ENCODE results near the gene CDS2. TPM values are rescaled to one million over a fixed set of nuclear protein-coding genes. Genes with fewer than 3 reads are reported as not detected.

CDS2 gene
- total RNA-seq, 2 donors from 2014 or later = 40.3 to 40.8 TPM

GRCh38 chr20:5160882-5161281 is 34.1 kb downstream of the CDS2 start:
- no peak overlapping the region for H3K27ac Mint-ChIP-seq
- H3K9me3 Mint-ChIP-seq = peaks cover 0 to 8% of the 10 kb centered on the region in 2 donors
- peaks cover 0 to 5% of the 10 kb centered on the region in 2 donors for H3K36me3 Mint-ChIP-seq
- DNase-seq (ENCODE audit: low spot score in 2 of 2) = no peak
- no peak for ATAC-seq

GRCh38 chr20:5161536-5162164 is 34.8 kb downstream of the CDS2 start:
- peaks cover 0 to 4% of the 10 kb centered on the region in 2 donors for H3K9me3 Mint-ChIP-seq
- ATAC-seq (no peak), DNase-seq (ENCODE audit: low spot score in 2 of 2) (no peak)
- H3K27ac Mint-ChIP-seq = no peak overlapping the region
- no peaks in the 10 kb centered on the region for H3K36me3 Mint-ChIP-seq

GRCh38 chr20:5164645-5165625 is 38.1 kb downstream of the CDS2 start:
- no peak for DNase-seq (ENCODE audit: low spot score in 2 of 2)
- Mint-ChIP-seq H3K9me3 (no peaks in the 10 kb centered on the region), H3K36me3 (no peaks in the 10 kb centered on the region), H3K27ac (no peak overlapping the region)
- ATAC-seq = no peak

DNA sequence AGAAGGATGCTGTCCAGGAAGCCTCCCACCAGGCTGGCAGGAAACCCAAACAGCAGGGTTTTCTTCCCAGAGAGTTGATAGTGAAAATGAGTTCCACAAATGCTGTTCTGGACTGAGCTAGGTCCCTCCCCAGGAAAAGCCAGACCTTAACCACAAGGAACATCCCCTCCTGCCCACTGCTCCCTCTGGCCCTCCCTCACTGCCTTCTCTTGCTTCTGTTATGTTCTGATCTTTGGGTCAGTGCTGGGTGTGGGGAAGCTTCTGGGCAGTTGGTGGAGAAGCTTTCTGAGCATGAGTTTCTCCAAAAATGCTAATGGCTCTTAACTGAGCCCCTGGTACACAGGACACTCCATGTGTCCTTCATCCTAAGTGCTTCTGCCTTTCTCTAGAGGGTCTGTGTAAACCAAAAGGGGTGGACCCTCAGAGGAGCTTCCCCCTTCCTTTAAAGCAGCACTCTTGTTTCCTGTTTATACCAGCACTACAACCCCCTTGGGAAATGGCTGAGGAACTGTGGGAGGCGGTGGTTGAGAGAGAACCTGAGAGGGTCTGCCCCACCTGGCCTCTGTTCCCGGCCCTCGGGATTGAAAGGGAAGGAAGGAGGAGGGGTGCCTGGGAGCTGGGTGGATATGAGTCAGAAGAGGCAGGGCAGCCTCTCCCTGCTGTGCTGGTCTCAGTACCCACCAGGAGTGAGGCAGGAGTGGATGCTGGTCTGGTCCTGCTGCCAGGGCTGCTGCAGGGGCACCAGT is 42.0 kb downstream of the CDS2 start:
- no peaks in the 10 kb centered on the region for H3K9me3 Mint-ChIP-seq
- no peaks in the 10 kb centered on the region for H3K36me3 Mint-ChIP-seq
- peak overlapping the region; percentile 75 to 96 for H3K27ac Mint-ChIP-seq
- DNase-seq (ENCODE audit: low spot score in 2 of 2) = no peak
- peak; percentile 39 to 53 for ATAC-seq

DNA sequence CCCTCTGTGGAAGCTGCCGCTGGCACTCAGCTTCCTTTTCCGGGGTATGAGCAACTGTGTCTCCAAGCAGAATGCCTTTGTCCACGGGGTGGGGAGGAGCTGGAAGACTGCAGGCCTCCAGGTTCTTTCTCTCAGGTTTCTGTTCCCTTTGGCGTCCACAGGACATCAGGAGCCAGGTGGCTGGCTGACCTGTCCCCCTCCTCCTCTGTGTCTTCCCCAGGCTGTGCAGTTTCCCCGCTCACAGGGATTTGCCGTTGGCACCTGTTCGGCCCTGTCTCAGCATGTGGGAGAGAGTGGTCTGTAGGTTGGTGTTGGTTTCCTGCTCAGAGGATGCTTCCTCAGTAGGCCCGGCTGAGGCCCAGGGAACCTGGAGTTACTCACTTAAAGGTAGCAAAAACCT is 43.5 kb downstream of the CDS2 start:
- no peaks in the 10 kb centered on the region for H3K9me3 Mint-ChIP-seq
- H3K36me3 Mint-ChIP-seq = no peaks in the 10 kb centered on the region
- peak overlapping the region in 1 of 2 donors; percentile 52 for H3K27ac Mint-ChIP-seq
- ATAC-seq = no peak
- no peak for DNase-seq (ENCODE audit: low spot score in 2 of 2)

DNA sequence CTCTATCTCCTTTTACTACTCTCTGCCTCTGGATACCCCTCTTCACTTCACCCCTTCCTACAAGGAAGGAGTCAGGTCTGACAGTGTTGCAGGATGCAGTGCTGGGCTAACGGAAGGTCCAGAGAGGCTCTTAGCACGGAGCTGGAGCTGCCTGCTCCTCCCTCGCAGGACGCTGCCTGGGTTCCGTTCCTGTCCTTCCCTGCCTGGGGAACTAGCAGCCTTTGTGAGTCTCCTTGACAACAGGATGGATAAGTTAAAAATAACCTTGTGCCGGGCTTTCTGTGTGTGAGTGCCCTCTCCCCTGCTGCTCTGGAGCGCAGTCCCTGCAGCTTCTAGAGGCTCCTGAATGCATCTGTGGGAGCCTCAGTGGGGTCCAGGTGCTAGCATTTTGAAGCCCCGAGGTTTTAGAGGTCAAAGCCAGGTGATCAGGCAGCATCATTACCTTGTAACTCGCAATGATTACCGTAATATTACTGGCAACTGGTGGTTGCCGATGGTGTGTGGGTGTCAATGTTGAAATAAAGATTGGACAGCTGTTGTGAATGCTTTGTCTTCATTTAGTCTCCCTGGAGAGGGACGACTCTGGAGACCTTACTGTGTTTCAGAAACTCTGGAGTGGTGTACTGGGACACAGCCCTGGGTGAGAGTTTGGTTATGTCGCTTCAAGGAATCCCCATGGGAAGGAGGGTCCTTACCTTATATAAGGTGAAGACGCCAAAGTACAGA is 44.4 kb downstream of the CDS2 start:
- Mint-ChIP-seq H3K9me3 (no peaks in the 10 kb centered on the region), H3K36me3 (no peaks in the 10 kb centered on the region), H3K27ac (peak overlapping the region; percentile 5 to 28)
- DNase-seq (ENCODE audit: low spot score in 2 of 2) = no peak
- no peak for ATAC-seq

GRCh38 chr20:5171790-5172164 is 45.0 kb downstream of the CDS2 start:
- Mint-ChIP-seq H3K9me3 (no peaks in the 10 kb centered on the region), H3K27ac (peak overlapping the region; percentile 5 to 28), H3K36me3 (no peaks in the 10 kb centered on the region)
- ATAC-seq (peak in 1 of 2 donors; percentile 20), DNase-seq (ENCODE audit: low spot score in 2 of 2) (no peak)

- DNase-seq (ENCODE audit: low spot score in 2 of 2) = no peak
- Mint-ChIP-seq H3K9me3 (no peaks in the 10 kb centered on the region), H3K36me3 (no peaks in the 10 kb centered on the region), H3K27ac (peak overlapping the region; percentile 5 to 11)
- peak in 1 of 2 donors; percentile 21 for ATAC-seq
Measured at GRCh38 chr20:5172167-5172601, 45.4 kb downstream of the CDS2 start.

DNA sequence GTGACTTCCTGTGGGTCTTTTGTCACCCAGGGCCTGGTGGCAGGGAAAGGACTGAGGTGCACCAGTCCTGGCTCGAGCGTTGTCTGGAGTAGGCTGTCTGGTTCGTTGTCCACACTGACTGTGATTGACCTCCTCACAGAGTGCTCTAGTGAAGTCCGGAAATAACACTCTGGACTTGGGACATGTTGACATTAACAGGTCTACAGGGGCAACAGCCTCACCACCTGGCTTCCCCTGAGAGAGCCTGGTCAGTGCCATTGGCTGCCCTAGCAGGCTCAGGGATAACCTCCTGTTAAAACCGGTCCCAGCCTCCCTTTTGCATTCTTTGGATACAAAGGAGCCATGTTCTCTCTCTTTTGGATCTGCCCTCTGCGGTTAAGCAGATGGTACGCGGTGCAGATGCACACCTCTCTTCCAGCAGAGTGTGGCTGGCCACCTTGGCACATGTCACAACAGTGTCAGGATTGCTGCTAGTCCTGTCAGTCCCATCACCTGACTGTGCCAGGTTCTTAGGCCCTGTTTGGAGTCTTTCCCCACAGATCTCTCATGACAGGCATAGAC is 46.2 kb downstream of the CDS2 start:
- H3K27ac Mint-ChIP-seq = peak overlapping the region; percentile 11 to 45
- H3K36me3 Mint-ChIP-seq = no peaks in the 10 kb centered on the region
- ATAC-seq (no peak), DNase-seq (ENCODE audit: low spot score in 2 of 2) (no peak)
- no peaks in the 10 kb centered on the region for H3K9me3 Mint-ChIP-seq

DNA sequence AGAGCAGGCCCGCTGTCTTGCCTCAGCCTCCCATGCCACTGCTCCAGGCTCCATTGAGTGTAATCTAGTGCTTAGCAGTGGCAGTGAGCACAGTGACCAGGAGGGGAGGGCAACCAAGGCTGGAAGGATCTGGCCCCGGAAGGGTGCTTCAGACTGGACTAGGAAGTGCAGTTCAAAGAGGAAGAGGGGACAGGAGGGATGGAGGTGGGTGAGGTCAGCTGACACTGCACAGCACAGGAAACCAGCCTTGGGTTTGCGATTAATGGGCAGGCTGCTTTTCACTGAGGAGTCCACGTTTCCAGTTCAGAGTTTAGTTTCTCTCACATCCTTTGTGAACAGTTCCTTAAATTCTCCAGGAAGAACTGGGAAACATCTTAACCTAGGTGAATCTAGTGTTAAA is 46.9 kb downstream of the CDS2 start:
- Mint-ChIP-seq H3K27ac (peak overlapping the region; percentile 11 to 38), H3K9me3 (no peaks in the 10 kb centered on the region), H3K36me3 (no peaks in the 10 kb centered on the region)
- DNase-seq (ENCODE audit: low spot score in 2 of 2) = no peak
- ATAC-seq = no peak

DNA sequence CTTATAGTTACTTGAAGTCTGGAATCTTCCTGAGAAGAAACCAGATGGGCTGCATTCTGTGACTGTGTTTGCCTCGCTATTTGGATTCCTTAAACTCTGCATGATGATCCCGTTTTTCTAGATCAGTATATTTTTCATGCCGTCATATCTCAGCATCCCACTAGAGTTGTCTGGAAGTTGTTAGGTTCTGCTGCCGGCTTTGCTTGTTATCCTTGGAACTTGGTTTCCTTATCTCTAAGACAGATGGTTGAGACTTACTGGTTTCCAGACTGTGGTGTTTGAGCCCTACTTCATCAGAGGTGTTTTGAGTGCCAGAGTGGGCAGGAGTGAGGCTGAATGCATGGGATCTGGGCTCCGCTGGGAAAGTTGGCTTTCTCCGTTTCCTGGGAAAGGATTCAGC is 50.3 kb downstream of the CDS2 start:
- DNase-seq (ENCODE audit: low spot score in 2 of 2) = no peak
- ATAC-seq = no peak
- no peaks in the 10 kb centered on the region for H3K36me3 Mint-ChIP-seq
- H3K27ac Mint-ChIP-seq = no peak overlapping the region
- H3K9me3 Mint-ChIP-seq = no peaks in the 10 kb centered on the region

- Mint-ChIP-seq H3K27ac (peak overlapping the region in 1 of 2 donors; percentile 2), H3K36me3 (no peaks in the 10 kb centered on the region), H3K9me3 (no peaks in the 10 kb centered on the region)
- no peak for ATAC-seq
- DNase-seq (ENCODE audit: low spot score in 2 of 2) = no peak
Measured at GRCh38 chr20:5178046-5178445, 51.2 kb downstream of the CDS2 start.

- no peak for DNase-seq (ENCODE audit: low spot score in 2 of 2)
- no peaks in the 10 kb centered on the region for H3K36me3 Mint-ChIP-seq
- ATAC-seq = no peak
- no peak overlapping the region for H3K27ac Mint-ChIP-seq
- H3K9me3 Mint-ChIP-seq = no peaks in the 10 kb centered on the region
Measured at GRCh38 chr20:5180421-5180820, 53.6 kb downstream of the CDS2 start.

DNA sequence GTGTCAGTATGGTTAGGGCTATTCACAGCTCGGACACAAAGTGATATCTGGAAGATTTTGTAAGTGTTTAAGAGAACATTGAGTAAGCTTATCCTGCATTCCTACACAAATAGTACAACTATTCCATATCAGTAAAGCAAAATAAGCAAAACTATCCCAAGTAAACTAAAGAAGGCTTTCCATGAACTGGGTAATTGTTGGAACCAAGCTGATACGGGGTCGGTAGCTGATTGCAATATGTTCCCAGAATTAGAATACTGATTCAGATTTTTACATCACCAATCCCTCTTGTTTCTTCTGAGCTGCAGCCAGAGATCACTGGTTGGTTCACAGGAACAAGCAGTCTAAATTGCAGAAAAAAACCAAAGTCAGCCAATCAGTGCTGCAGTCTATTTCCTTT is 54.1 kb downstream of the CDS2 start:
- DNase-seq (ENCODE audit: low spot score in 2 of 2) (no peak), ATAC-seq (no peak)
- Mint-ChIP-seq H3K9me3 (no peaks in the 10 kb centered on the region), H3K36me3 (no peaks in the 10 kb centered on the region), H3K27ac (no peak overlapping the region)

GRCh38 chr20:5181492-5181891 is 54.7 kb downstream of the CDS2 start:
- Mint-ChIP-seq H3K36me3 (no peaks in the 10 kb centered on the region), H3K9me3 (no peaks in the 10 kb centered on the region), H3K27ac (no peak overlapping the region)
- DNase-seq (ENCODE audit: low spot score in 2 of 2) = no peak
- no peak for ATAC-seq

DNA sequence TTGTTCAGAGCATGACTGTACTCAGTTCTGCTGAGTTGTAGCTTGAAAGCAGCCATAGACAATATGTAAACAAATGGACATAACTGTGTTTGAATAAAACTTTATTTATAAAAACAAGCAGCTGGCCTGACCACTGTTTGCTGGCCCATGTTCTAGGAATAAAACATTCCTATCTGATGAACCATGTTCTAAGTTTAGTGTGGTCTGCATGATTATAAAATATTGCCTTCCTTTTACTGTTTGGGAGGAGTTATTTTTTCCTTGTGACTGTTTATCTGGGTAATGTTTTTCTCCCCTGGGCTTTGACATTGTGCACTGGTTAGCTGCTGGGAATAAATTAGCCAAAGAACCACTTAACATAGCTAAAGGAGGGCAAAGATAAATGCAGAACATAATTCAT is 55.1 kb downstream of the CDS2 start:
- H3K36me3 Mint-ChIP-seq = no peaks in the 10 kb centered on the region
- no peak for ATAC-seq

More for the DNA sequence above, 55.1 kb downstream of the CDS2 start:
- H3K27ac Mint-ChIP-seq = peak overlapping the region in 1 of 2 donors; percentile 24
- H3K9me3 Mint-ChIP-seq = no peaks in the 10 kb centered on the region
- DNase-seq (ENCODE audit: low spot score in 2 of 2) = no peak
